Loucy (cell line): ENCODE data around the gene EGFLAM.

Experiments
- EZH2phosphoT487 ChIP-seq: fragments of 200-600 bp; IDR thresholded peaks from 2 replicates; pipeline ENCODE4 v1.6.1; 2018; ENCODE audit warnings: antibody characterized with exemption, mild to moderate bottlenecking, moderate library complexity, borderline replicate concordance
- TF ChIP-seq, protein P1 (sequence below): fragments of 200-600 bp; sonication (generic); conservative IDR thresholded peaks from 2 replicates; pipeline ENCODE4 v1.5.1; 2014; ENCODE audit warnings: mild to moderate bottlenecking, antibody characterized with exemption, low read length

DNA sequence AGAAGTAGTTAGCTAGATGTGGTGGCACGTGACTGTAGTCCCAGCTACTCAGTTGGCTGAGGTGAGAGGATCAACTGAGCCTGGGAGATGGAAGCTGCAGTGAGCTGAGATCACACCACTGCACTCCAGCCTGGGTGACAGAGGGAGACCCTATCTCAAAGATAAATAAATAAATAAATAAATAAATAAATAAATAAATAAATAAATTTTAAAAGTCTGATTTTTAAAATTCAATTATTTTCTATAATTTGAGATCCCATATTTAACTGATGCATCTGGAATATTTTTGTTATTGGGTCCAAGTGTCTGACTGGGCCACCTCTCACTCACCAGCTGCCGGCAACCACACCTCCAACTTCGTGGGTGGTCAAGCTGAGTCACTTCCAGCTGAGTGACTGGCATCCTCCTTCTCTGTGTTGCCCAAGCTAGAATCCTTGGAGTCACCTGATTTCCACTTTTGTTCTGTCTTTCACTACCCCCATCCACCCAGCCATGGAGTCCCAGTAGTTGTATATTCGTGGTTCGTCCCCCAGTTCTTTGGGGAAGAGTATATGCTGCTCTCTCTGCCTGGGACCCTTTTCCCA, 70.9 kb downstream of the EGFLAM start:
- TF ChIP-seq, protein P1, sequence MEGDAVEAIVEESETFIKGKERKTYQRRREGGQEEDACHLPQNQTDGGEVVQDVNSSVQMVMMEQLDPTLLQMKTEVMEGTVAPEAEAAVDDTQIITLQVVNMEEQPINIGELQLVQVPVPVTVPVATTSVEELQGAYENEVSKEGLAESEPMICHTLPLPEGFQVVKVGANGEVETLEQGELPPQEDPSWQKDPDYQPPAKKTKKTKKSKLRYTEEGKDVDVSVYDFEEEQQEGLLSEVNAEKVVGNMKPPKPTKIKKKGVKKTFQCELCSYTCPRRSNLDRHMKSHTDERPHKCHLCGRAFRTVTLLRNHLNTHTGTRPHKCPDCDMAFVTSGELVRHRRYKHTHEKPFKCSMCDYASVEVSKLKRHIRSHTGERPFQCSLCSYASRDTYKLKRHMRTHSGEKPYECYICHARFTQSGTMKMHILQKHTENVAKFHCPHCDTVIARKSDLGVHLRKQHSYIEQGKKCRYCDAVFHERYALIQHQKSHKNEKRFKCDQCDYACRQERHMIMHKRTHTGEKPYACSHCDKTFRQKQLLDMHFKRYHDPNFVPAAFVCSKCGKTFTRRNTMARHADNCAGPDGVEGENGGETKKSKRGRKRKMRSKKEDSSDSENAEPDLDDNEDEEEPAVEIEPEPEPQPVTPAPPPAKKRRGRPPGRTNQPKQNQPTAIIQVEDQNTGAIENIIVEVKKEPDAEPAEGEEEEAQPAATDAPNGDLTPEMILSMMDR: no peak
- TF ChIP-seq EZH2phosphoT487: no peak
